NCI-H446 (cell line): ENCODE data around the gene KCNE4.

Source experiments
- DNase-seq, 2 experiments: peaks; one replicate each; lab custom pipeline; 2025; lab: John Stamatoyannopoulos, UW

KCNE4 gene

DNA sequence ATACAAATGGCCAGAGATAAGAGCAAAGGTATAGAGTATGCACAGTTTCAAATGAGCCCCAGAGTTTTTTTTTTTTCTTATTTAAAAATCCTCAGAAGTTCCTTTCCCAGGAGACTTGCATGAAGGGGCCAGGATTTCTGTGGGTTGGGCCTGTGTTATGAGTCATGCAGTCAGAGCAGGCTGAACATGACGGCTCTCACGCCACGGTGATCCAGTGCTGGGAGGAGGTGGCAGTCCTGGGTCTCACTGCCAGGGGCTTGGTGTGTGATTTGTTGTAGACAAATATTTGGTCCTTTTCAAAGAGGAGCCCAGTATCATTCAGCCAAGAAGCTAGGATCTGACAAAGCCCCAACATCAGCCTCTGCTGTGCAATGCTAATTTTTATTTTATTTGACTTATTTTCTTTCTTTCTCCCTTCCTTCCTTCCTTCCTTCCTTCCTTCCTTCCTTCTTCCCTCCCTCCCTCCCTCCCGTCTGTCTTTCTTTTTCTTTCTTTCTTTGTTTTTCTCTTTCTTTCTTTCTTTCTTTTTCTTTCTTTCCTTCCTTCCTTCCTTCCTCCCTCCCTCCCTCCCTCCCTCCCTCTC lies 10.4 kb upstream of the KCNE4 start:
- DNase-seq: peak in 1 of 2 experiments; percentile 82

GRCh38 chr2:223042284-223042683 lies 9.7 kb upstream of the KCNE4 start:
- DNase-seq: no peak

GRCh38 chr2:223042704-223043118 lies 9.3 kb upstream of the KCNE4 start:
- DNase-seq: no peak

DNA sequence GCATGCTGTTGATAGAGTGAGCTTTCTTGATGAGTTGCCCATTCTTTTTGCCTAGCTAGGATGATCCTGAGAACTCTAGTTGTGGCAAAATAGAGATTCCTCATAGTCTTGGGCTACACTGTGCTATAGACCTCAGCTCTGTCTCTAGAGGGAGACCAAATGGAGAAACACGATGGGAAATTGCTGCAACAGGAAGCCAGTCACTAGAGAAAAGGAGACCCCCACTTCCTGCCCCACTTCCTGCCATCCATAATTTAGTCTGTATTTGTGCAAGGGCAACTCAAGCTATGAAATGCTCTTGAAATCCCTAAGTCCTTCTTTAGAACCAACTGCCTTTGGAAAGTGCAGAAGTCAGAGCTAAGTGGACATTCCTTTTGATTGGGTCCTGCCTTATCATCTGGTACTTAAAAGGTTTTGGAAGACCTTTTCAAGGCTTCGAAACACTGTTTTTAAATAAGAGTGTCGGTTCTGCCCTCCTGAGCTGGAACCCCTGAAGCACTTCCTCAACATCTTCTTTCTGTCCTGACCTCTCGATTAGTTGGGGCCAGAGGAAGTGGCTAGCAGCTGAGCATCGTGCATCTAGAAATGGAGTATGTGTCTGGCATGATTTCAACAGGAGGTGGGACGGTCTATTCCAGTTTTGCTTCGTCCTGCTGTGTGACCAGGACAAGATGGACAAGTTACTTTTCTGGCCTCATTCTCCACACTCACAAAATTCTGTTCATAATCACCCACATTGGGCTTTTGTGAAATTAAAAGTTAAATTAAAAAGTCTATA lies 8.6 kb upstream of the KCNE4 start:
- no peak for DNase-seq

DNA sequence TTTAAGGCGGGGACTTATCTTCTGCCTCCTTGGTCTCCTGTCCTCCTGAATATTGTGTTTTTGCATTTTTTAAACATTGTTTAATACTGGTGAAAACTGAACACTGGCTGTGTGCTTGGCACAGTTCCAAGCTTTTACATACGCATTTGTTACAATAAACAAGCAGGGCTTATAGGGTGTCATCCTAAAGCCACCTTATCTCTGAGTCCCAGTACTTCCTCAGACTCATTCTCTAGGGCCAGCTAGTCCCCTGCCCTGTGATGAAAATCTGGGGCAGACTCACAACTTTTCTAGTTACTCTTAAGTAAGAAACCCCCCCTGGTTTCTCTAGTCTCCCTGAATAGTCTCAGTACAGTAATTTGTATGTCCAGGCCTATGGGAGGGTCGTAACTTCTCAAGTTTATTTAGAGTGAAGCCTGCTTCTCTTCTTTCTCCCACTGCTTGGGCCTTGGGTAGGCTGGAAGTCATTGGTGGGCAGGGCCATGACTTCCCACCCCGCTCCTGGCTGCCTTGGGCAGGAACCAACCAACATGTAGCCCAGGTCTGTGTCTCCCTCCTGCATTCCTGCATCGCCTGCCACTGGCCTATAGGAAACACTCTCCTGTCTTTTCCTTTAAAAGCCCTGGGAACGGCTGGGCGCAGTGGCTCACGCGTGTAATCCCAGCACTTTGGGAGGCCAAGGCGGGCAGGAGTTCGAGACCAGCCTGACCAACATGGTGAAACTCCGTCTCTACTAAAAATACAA lies 7.7 kb upstream of the KCNE4 start:
- no peak for DNase-seq

GRCh38 chr2:223044916-223045700 lies 6.9 kb upstream of the KCNE4 start:
- no peak for DNase-seq

DNA sequence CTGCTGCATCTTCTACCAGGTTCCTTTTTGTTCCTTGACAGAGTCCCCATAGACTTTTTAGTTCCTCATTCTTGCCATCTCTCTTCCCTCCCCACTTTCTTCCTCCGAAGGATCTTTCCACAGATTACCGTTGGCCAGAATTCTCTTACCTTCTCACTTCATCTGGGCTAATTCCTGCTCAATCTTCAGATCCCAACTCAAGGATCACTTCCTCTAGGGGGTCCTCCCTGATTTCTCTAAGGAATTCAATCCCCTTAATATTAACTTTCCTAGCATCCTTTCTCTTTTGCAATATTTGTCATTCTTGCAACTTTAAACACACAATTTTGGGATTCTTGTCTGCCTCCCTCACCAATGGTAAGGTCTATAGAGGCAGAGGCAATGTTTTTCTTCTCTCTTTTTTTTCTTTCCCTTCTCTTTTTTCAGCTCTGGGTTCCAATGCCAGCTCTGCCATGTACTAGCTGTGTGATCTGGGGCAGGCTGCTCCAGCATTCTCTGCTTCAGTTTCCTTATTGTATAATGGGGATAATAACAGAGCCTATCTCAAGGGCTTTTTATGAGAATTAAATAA lies 5.4 kb upstream of the KCNE4 start:
- DNase-seq: no peak

GRCh38 chr2:223047260-223047761 lies 4.7 kb upstream of the KCNE4 start:
- DNase-seq: no peak

DNA sequence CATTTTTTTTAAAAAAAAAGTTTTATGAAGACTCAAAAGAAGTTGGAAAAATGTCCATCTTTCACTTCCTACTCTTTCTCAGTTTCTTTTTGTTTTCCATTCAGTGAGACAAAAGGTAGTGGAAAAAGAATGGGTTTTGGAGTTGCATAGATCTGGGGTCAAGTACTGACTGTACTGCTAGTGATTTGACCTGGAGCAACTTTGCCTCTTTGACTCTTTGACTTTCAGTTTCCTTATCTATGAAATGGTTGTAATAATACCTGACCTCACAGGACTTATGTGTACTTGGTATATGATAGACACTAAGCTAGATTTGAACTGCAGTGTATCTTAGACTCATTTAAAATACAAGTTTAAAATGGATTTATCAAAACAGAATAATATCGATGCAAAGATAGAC lies 3.5 kb upstream of the KCNE4 start:
- no peak for DNase-seq

GRCh38 chr2:223049356-223049755 lies 2.6 kb upstream of the KCNE4 start:
- DNase-seq: no peak

DNA sequence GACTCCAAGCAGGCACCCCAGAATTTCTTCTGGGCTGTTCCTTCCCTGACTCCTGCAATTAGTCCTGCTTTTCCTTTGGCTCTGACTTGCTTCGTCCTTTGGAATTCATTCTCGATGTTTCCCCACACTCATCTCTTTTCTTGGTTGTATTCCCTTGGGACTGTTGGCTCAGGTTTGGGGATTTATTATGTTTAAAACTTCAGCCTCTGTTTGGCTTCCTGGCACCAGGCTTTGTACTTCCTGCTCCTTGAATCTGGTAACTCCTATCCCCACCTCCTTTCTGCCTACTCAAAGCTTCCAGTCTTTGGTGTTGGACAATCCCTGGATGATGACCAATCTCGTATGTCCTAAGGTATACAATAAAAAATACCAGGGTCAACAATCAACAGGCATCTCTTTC lies 1.8 kb upstream of the KCNE4 start:
- no peak for DNase-seq

DNA sequence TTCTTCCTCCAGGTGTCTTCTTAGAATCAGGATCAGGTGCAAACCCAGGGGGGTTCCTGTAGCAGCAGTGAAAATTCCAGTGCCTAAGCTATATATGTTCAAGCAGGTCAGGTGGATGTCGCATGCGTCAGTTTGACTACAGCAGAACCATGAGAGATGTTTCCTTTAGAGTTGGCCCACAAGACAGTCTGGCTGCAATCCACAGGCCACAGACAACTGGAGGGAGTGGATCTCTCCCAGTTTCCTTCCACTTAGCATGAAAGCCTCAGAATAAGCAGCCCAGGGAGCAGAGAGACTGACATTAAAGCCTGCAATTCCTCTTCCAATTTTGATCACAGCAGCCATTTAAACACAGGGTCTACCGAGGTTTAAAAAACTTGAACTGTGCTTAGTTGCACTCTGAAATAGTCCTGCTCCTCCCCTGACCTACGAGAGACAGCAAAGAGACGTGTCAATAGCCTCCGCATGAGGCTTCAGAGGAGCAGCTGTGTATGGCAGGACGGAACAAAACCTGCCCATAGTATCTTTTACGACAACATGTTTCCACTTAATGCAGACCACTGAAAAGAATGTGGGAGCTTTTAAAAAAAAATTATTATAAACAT lies 988 bp upstream of the KCNE4 start:
- DNase-seq: no peak

- no peak for DNase-seq
These were observed 826 bp downstream of the KCNE4 start for GRCh38 chr2:223052548-223053483.

- DNase-seq: no peak
These were observed 1.6 kb downstream of the KCNE4 start for GRCh38 chr2:223053484-223054192.

GRCh38 chr2:223054193-223054781 lies 2.3 kb downstream of the KCNE4 start:
- DNase-seq: peak in 1 of 2 experiments; percentile 35

DNA sequence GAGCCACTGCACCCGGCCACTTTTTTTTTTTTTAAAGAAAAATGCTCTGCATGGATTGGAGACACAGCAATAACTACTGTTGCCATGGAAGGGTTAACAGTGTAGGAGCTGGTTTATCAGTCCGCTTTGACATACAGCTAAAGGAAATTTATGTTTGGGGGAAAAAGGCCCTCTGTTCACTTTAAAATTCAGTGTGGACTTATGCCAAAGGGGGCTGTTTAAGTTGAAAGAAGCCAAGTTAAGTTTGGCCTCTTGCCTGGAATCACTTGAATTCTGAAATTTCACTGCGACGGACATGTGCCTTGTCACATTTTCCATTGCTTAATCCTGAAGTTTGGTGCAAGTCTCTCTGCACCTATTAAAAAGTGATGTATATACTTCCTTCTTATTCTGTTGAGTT lies 3.1 kb downstream of the KCNE4 start:
- DNase-seq: peak; percentile 92 to 96

DNA sequence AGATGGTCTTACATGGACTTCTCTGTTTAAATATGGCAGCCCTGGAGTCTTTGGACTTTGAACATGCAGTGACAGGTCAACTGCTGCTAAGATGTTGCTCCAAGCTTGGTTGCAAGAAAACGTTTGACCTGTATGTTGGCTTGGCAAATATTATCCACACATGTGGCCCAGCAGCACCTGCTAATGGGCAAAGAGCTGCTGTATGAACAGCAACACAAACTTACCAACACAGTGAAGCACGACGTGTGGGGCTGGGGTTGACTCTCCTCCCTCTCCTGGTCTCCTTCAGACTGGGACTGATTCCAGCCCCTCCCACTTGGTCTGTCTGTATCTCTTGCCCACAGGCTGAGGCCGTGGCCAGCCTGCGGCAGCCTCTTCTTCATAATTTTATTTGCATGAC lies 3.8 kb downstream of the KCNE4 start:
- peak; percentile 82 to 86 for DNase-seq

- peak; percentile 41 to 75 for DNase-seq
These were observed 4.9 kb downstream of the KCNE4 start for GRCh38 chr2:223056701-223057418.
